Measurements from ENCODE around the gene MLC1.

The MLC1 gene

GRCh38 chr22:50085211-50085972 is at the start of gene MLC1:
Gene MLC1 (minus strand): TSS chr22:50085426. CDS start chr22:50084902, 524 bp downstream.
- no peak for DNase-seq (ENCODE audit: extremely low read depth in 1 of 2, low read depth in 1 of 2)

GRCh38 chr22:50134481-50134880 is 49.3 kb upstream of the MLC1 start:
- DNase-seq (ENCODE audit: extremely low read depth in 1 of 2, low read depth in 1 of 2) = no peak

GRCh38 chr22:50131894-50132293 is 46.7 kb upstream of the MLC1 start:
- no peak for DNase-seq (ENCODE audit: extremely low read depth in 1 of 2, low read depth in 1 of 2)

GRCh38 chr22:50129121-50129736 is 44.0 kb upstream of the MLC1 start:
- no peak for DNase-seq (ENCODE audit: extremely low read depth in 1 of 2, low read depth in 1 of 2)

- no peak for DNase-seq (ENCODE audit: extremely low read depth in 1 of 2, low read depth in 1 of 2)
Observed at GRCh38 chr22:50125029-50125428, 39.8 kb upstream of the MLC1 start.

GRCh38 chr22:50123119-50123518 is 37.9 kb upstream of the MLC1 start:
- DNase-seq (ENCODE audit: extremely low read depth in 1 of 2, low read depth in 1 of 2) = no peak

GRCh38 chr22:50121202-50121740 is 36.0 kb upstream of the MLC1 start:
- DNase-seq (ENCODE audit: extremely low read depth in 1 of 2, low read depth in 1 of 2) = no peak

- no peak for DNase-seq (ENCODE audit: extremely low read depth in 1 of 2, low read depth in 1 of 2)
Observed at GRCh38 chr22:50119768-50120251, 34.6 kb upstream of the MLC1 start.

- no peak for DNase-seq (ENCODE audit: extremely low read depth in 1 of 2, low read depth in 1 of 2)
Observed at GRCh38 chr22:50119169-50119767, 34.0 kb upstream of the MLC1 start.

GRCh38 chr22:50118557-50119168 is 33.4 kb upstream of the MLC1 start:
- no peak for DNase-seq (ENCODE audit: extremely low read depth in 1 of 2, low read depth in 1 of 2)

- DNase-seq (ENCODE audit: extremely low read depth in 1 of 2, low read depth in 1 of 2) = no peak
Observed at GRCh38 chr22:50118129-50118528, 32.9 kb upstream of the MLC1 start.

GRCh38 chr22:50117168-50117762 is 32.0 kb upstream of the MLC1 start:
- DNase-seq (ENCODE audit: extremely low read depth in 1 of 2, low read depth in 1 of 2) = no peak

GRCh38 chr22:50115693-50116092 is 30.5 kb upstream of the MLC1 start:
- no peak for DNase-seq (ENCODE audit: extremely low read depth in 1 of 2, low read depth in 1 of 2)

GRCh38 chr22:50114221-50115021 is 29.2 kb upstream of the MLC1 start:
- DNase-seq (ENCODE audit: extremely low read depth in 1 of 2, low read depth in 1 of 2) = no peak

GRCh38 chr22:50112151-50113118 is 27.2 kb upstream of the MLC1 start:
- DNase-seq (ENCODE audit: extremely low read depth in 1 of 2, low read depth in 1 of 2) = peak in 1 of 2 donors; percentile 48

- no peak for DNase-seq (ENCODE audit: extremely low read depth in 1 of 2, low read depth in 1 of 2)
Observed at GRCh38 chr22:50111056-50111455, 25.8 kb upstream of the MLC1 start.

GRCh38 chr22:50107529-50107928 is 22.3 kb upstream of the MLC1 start:
- DNase-seq (ENCODE audit: extremely low read depth in 1 of 2, low read depth in 1 of 2) = no peak

- no peak for DNase-seq (ENCODE audit: extremely low read depth in 1 of 2, low read depth in 1 of 2)
Observed at GRCh38 chr22:50105208-50106100, 20.2 kb upstream of the MLC1 start.
